ENCODE results near the gene MBLAC2. TPM values are rescaled to one million over a fixed set of nuclear protein-coding genes. Genes with fewer than 3 reads are reported as not detected.

Gene MBLAC2
- total and polyA plus RNA-seq, 8 donors, result under 0.01 to 4.9 (median 1.9) TPM

DNA sequence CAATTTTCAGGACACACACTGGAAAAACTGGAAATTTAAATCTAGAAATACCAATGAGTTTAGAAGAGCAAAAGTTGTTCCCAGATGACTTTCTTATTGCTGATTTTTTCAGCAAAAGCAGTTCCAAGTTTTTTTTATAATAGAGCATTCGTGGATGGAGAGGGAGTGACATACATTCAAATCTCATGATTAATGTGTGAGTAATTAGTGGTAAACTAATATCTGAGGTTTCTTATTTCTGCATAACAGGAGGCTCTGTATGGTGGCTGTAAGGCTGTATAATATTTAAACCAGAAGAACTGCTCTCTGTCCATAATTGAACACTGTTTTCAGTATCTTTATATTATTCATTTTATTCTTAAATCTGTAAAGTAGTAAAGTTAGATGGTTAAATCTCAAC lies 29.0 kb upstream of the MBLAC2 start:
- Histone ChIP-seq H3K4me1 (no peaks in the 10 kb centered on the region), H3K4me3 (no peak overlapping the region), H3K27ac (no peak overlapping the region), H3K27me3 (no peaks in the 10 kb centered on the region), H3K36me3 (no peaks in the 10 kb centered on the region), H3K9me3 (no peaks in the 10 kb centered on the region)
- TF ChIP-seq POLR2A (IDR thresholded peaks at IDR 0.05), result no peak
- TF ChIP-seq POLR2AphosphoS5 (IDR thresholded peaks at IDR 0.05), result no peak
- no peak for TF ChIP-seq EP300 (IDR thresholded peaks at IDR 0.05)
- TF ChIP-seq, protein P1, sequence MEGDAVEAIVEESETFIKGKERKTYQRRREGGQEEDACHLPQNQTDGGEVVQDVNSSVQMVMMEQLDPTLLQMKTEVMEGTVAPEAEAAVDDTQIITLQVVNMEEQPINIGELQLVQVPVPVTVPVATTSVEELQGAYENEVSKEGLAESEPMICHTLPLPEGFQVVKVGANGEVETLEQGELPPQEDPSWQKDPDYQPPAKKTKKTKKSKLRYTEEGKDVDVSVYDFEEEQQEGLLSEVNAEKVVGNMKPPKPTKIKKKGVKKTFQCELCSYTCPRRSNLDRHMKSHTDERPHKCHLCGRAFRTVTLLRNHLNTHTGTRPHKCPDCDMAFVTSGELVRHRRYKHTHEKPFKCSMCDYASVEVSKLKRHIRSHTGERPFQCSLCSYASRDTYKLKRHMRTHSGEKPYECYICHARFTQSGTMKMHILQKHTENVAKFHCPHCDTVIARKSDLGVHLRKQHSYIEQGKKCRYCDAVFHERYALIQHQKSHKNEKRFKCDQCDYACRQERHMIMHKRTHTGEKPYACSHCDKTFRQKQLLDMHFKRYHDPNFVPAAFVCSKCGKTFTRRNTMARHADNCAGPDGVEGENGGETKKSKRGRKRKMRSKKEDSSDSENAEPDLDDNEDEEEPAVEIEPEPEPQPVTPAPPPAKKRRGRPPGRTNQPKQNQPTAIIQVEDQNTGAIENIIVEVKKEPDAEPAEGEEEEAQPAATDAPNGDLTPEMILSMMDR (IDR thresholded peaks at IDR 0.05), result no peak
- WGBS, 5 donors, result 65 to 77% (median 71%) methylated on average over 1 of the region's 1 CpG
- intact Hi-C loops (cut with DNase I; ENCODE audit: low total_unique reads), result no loop called here
- no peak for DNase-seq

DNA sequence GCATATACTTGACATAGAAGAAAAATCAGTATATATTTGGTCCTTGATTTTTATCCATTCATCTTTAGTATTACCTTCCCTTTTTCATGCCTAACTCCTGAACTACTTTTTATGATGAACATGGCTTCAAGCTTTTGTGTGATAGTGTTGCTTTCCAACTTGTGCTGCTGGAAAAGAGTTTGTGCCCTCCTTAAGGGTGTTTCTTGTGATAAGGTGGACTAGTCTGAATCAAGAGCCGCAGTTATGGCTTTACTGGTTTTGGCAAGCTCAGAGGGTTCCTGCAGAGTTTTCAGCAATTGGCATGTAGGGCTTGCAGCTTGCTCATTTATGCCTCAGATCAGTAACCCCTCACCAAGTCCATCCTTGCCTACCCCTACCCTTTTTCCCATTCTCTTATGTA lies 20.6 kb upstream of the MBLAC2 start:
- no peaks in the 10 kb centered on the region for H3K9me3 ChIP-seq
- no peaks in the 10 kb centered on the region for H3K4me1 ChIP-seq
- intact Hi-C loops (cut with DNase I; ENCODE audit: low total_unique reads), result no loop called here
- H3K27ac ChIP-seq, result no peak overlapping the region
- H3K4me3 ChIP-seq, result no peak overlapping the region
- TF ChIP-seq POLR2AphosphoS5 (IDR thresholded peaks at IDR 0.05) (no peak), POLR2A (IDR thresholded peaks at IDR 0.05) (no peak), EP300 (IDR thresholded peaks at IDR 0.05) (no peak)
- TF ChIP-seq, protein P1 (IDR thresholded peaks at IDR 0.05), result no peak
- no peaks in the 10 kb centered on the region for H3K27me3 ChIP-seq
- no peaks in the 10 kb centered on the region for H3K36me3 ChIP-seq
- DNase-seq, result no peak
- 54 to 93% (median 82%) methylated on average over 1 of the region's 1 CpG for WGBS, 5 donors

DNA sequence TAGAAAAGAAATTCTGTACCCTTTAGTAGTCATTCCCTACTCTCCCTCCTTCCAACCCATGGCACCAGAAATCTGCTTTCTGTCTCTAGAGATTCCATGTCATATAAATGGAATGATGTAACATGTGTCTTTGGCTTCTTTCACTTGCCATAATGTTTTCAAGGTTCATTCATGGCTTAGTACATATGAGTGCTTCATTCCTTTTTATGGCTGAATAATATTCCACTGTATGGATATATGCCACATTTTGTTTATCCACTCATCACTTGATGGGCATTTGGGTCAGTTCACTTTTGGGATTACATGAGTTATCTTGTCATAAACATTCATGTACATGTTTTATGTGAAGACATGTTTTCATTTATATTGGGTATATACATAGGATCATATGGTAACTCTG lies 19.5 kb upstream of the MBLAC2 start:
- no peak overlapping the region for H3K4me3 ChIP-seq
- intact Hi-C loops (cut with DNase I; ENCODE audit: low total_unique reads), result no loop called here
- H3K27me3 ChIP-seq, result no peaks in the 10 kb centered on the region
- TF ChIP-seq POLR2A (IDR thresholded peaks at IDR 0.05) (no peak), POLR2AphosphoS5 (IDR thresholded peaks at IDR 0.05) (no peak), EP300 (IDR thresholded peaks at IDR 0.05) (no peak)
- TF ChIP-seq, protein P1 (IDR thresholded peaks at IDR 0.05), result no peak
- no peaks in the 10 kb centered on the region for H3K4me1 ChIP-seq
- no peaks in the 10 kb centered on the region for H3K9me3 ChIP-seq
- DNase-seq, result no peak
- no peak overlapping the region for H3K27ac ChIP-seq
- no peaks in the 10 kb centered on the region for H3K36me3 ChIP-seq

DNA sequence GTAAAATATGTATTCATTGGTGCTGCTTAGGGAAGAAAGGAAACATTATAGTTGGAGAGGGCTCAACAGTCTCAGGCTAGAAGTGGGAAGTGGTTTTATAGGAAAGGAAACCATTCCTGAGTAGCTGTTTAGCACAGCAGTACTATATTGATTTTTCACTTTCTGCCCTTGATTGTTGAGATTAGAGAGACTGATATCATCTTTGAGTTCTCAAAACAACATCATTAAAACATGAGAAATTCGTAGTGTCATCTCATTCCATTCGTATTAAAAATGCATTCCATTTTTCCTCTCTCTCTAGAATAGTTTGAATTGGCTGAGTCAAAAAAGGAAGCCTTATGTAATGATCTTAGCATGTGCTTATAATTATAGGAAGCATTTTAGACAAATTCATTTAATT lies 14.2 kb upstream of the MBLAC2 start:
- DNase-seq, result no peak
- H3K27ac ChIP-seq, result no peak overlapping the region
- no peaks in the 10 kb centered on the region for H3K4me1 ChIP-seq
- intact Hi-C loops (cut with DNase I; ENCODE audit: low total_unique reads), result no loop called here
- H3K27me3 ChIP-seq, result no peaks in the 10 kb centered on the region
- TF ChIP-seq POLR2AphosphoS5 (IDR thresholded peaks at IDR 0.05), result no peak
- no peak for TF ChIP-seq POLR2A (IDR thresholded peaks at IDR 0.05)
- TF ChIP-seq, protein P1 (IDR thresholded peaks at IDR 0.05), result no peak
- no peak for TF ChIP-seq EP300 (IDR thresholded peaks at IDR 0.05)
- H3K36me3 ChIP-seq, result no peaks in the 10 kb centered on the region
- H3K9me3 ChIP-seq, result no peaks in the 10 kb centered on the region
- no peak overlapping the region for H3K4me3 ChIP-seq
- WGBS, 5 donors, result 62 to 88% (median 79%) methylated on average over 2 of the region's 2 CpGs

Measured in stomach (tissue), 9 donors.